ENCODE results near the gene PEG3.

Gene PEG3

GRCh38 chr19:56806639-56807038, 33.9 kb downstream of the PEG3 start:
- DNase-seq: no peak
